ENCODE measurements around the gene TCF12. TPM values are rescaled to one million over a fixed set of nuclear protein-coding genes. Genes with fewer than 3 reads are reported as not detected.
"Not testable (repeated sequence)": the region's sequence is repeated elsewhere in the genome, so short reads cannot be mapped to it uniquely, and the experiment has no call there.

The TCF12 gene
- total and polyA plus RNA-seq, 2 donors (not counting 3 experiments of a cell fraction or from before 2014, with no cell fraction given): 72.1 to 133 TPM

DNA sequence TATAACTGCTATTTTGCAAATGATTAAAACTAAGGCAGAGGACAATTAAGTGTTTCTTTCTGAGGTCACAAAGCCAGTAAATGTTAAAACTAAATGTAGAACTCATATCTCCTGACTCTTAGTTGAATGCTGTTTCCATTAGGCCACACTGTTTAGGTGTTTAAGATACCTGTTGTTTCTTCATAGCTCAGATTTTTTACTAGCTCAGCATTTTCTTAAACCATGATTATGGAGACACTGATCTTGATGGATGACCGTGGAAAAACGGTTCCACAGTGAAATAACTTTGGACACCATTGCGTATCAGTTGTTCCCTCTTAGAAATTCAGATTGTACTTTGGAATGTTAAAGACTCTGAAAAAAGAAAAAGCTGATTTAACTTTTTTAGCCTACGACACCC lies 177.5 kb downstream of the TCF12 start:
- ChIA-PET CTCF (interaction anchor here (2.9 kb wide), 1 partner anchor 17 kb away, joined by 12 read pairs; no protein-coding TSS in a partner anchor), POLR2A (no interaction called here)
- no peak overlapping the region for H3K9ac ChIP-seq (replicated peaks; ENCODE audit: extremely low read depth, insufficient read depth, low read length)
- no peaks in the 10 kb centered on the region for H3K36me3 ChIP-seq (ENCODE audit: control insufficient read depth in 2 of 2, extremely low read depth in 1 of 2, insufficient read depth in 2 of 2, low read length in 2 of 2)
- no peaks in the 10 kb centered on the region for H3K9me3 ChIP-seq (replicated peaks; ENCODE audit: control insufficient read depth, insufficient read depth, low read length)
- dilution Hi-C loops (cut with MboI; ENCODE audit: extremely low pct_ligation_motif_present, low sequenced_read_pairs): no loop called here
- no TSS peak for BruUV-seq (replicated peaks)
- H3K27me3 ChIP-seq (ENCODE audit: control insufficient read depth in 2 of 2, insufficient read depth in 2 of 2, low read length in 2 of 2): no peaks in the 10 kb centered on the region
- H4K20me1 ChIP-seq (replicated peaks; ENCODE audit: control insufficient read depth, extremely low read depth, insufficient read depth, low read length): no peaks in the 10 kb centered on the region
- H2AFZ ChIP-seq (ENCODE audit: low read depth, low read length): no peak overlapping the region
- H3K9me1 ChIP-seq (replicated peaks; ENCODE audit: control insufficient read depth, extremely low read depth, insufficient read depth, low read length): no peaks in the 10 kb centered on the region
- no peak overlapping the region for H3K4me2 ChIP-seq (ENCODE audit: insufficient read depth, low read length)
- peaks cover 31% of the 10 kb centered on the region for H3K79me2 ChIP-seq (ENCODE audit: control insufficient read depth, insufficient read depth, low read length)
- no peak for DNase-seq (ENCODE audit: low read depth, low spot score)
- H3K4me1 ChIP-seq (ENCODE audit: control insufficient read depth, extremely low read depth, insufficient read depth, low read length): peaks cover 10% of the 10 kb centered on the region
- no peak for FAIRE-seq
- H3K27ac ChIP-seq (ENCODE audit: insufficient read depth, low read depth, low read length): no peak overlapping the region
- TF ChIP-seq MYC (IDR thresholded peaks at IDR 0.05; ENCODE audit: low read depth, low read length) (no peak), JUN (IDR thresholded peaks at IDR 0.05; ENCODE audit: borderline replicate concordance, insufficient read depth, insufficient read length, low read depth) (no peak), POLR2A (IDR thresholded peaks at IDR 0.05; ENCODE audit: low read depth, low read length) (no peak)
- TF ChIP-seq, protein P1, sequence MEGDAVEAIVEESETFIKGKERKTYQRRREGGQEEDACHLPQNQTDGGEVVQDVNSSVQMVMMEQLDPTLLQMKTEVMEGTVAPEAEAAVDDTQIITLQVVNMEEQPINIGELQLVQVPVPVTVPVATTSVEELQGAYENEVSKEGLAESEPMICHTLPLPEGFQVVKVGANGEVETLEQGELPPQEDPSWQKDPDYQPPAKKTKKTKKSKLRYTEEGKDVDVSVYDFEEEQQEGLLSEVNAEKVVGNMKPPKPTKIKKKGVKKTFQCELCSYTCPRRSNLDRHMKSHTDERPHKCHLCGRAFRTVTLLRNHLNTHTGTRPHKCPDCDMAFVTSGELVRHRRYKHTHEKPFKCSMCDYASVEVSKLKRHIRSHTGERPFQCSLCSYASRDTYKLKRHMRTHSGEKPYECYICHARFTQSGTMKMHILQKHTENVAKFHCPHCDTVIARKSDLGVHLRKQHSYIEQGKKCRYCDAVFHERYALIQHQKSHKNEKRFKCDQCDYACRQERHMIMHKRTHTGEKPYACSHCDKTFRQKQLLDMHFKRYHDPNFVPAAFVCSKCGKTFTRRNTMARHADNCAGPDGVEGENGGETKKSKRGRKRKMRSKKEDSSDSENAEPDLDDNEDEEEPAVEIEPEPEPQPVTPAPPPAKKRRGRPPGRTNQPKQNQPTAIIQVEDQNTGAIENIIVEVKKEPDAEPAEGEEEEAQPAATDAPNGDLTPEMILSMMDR (IDR thresholded peaks at IDR 0.05; ENCODE audit: extremely low read depth in 1 of 2, insufficient read depth in 1 of 2, low read depth in 1 of 2, low read length in 2 of 2): no peak
- TF ChIP-seq, protein P2, sequence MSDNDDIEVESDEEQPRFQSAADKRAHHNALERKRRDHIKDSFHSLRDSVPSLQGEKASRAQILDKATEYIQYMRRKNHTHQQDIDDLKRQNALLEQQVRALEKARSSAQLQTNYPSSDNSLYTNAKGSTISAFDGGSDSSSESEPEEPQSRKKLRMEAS (IDR thresholded peaks at IDR 0.05; ENCODE audit: insufficient read depth, insufficient read length): no peak
- intact Hi-C loops (cut with micrococcal nuclease): no loop called here
- H3K4me3 ChIP-seq (replicated peaks in 1 of 3; ENCODE audit: insufficient read depth in 1 of 3, low read depth in 1 of 3, low read length in 3 of 3): no peak overlapping the region

- BruUV-seq (replicated peaks): no TSS peak
- no peak overlapping the region for H3K4me3 ChIP-seq (replicated peaks in 1 of 3; ENCODE audit: insufficient read depth in 1 of 3, low read depth in 1 of 3, low read length in 3 of 3)
Measured at GRCh38 chr15:57097246-57097645, 178.8 kb downstream of the TCF12 start.

DNA sequence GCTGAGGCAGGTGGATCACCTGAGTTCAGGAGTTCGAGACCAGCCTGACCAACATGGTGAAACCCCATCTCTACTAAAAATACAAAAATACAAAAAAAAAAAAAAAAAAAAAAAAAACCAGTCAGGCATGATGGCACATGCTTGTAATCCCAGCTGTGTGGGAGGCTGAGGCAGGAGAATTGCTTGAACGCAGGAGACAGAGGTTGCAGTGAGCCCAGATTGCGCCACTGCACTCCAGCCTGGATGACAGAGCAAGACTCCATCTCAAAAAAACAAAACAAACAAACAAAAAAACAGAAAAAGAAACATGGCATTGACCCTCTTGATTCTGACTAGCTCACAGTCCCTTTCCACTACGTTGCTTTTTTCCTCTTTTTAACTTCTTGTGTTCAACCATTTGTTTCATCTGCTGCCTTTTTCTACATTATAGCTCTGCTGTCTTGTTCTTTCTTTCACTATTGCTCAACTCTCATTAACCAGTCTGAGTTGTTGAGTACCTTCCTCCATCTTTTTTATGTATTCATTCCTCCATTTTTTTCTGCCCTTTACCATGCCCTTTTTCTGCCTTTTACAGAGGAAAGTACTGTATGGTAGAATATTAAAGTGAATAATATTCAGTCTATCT lies 179.6 kb downstream of the TCF12 start:
- CTCF ChIA-PET: interaction anchor here (0.7 to 1.0 kb wide), 3 partner anchors 13 to 41 kb away, joined by 3 read pairs; no protein-coding TSS in a partner anchor
- POLR2A ChIA-PET: interaction anchor here (0.6 kb wide), 1 partner anchor 603 kb away, joined by 6 read pairs; no protein-coding TSS in a partner anchor
- H3K36me3 ChIP-seq (ENCODE audit: control insufficient read depth in 2 of 2, extremely low read depth in 1 of 2, insufficient read depth in 2 of 2, low read length in 2 of 2); H3K4me2 ChIP-seq (ENCODE audit: insufficient read depth, low read length); intact Hi-C loops (cut with micrococcal nuclease); H3K9me1 ChIP-seq (replicated peaks; ENCODE audit: control insufficient read depth, extremely low read depth, insufficient read depth, low read length); H3K4me1 ChIP-seq (ENCODE audit: control insufficient read depth, extremely low read depth, insufficient read depth, low read length); BruUV-seq (replicated peaks); FAIRE-seq; dilution Hi-C loops (cut with MboI; ENCODE audit: extremely low pct_ligation_motif_present, low sequenced_read_pairs); H3K27me3 ChIP-seq (ENCODE audit: control insufficient read depth in 2 of 2, insufficient read depth in 2 of 2, low read length in 2 of 2); H3K4me3 ChIP-seq (replicated peaks in 1 of 3; ENCODE audit: insufficient read depth in 1 of 3, low read depth in 1 of 3, low read length in 3 of 3); H2AFZ ChIP-seq (ENCODE audit: low read depth, low read length); H3K9ac ChIP-seq (replicated peaks; ENCODE audit: extremely low read depth, insufficient read depth, low read length); H3K27ac ChIP-seq (ENCODE audit: insufficient read depth, low read depth, low read length); H4K20me1 ChIP-seq (replicated peaks; ENCODE audit: control insufficient read depth, extremely low read depth, insufficient read depth, low read length); H3K9me3 ChIP-seq (replicated peaks; ENCODE audit: control insufficient read depth, insufficient read depth, low read length); DNase-seq (ENCODE audit: low read depth, low spot score): not testable (repeated sequence)
- peaks cover 31% of the 10 kb centered on the region for H3K79me2 ChIP-seq (ENCODE audit: control insufficient read depth, insufficient read depth, low read length)

More at GRCh38 chr15:57097246-57097645, 178.8 kb downstream of the TCF12 start:
- Histone ChIP-seq H3K27me3 (ENCODE audit: control insufficient read depth in 2 of 2, insufficient read depth in 2 of 2, low read length in 2 of 2) (no peaks in the 10 kb centered on the region), H3K27ac (ENCODE audit: insufficient read depth, low read depth, low read length) (no peak overlapping the region), H2AFZ (ENCODE audit: low read depth, low read length) (no peak overlapping the region), H3K9me3 (replicated peaks; ENCODE audit: control insufficient read depth, insufficient read depth, low read length) (no peaks in the 10 kb centered on the region), H3K4me1 (ENCODE audit: control insufficient read depth, extremely low read depth, insufficient read depth, low read length) (peaks cover 10% of the 10 kb centered on the region), H3K4me2 (ENCODE audit: insufficient read depth, low read length) (no peak overlapping the region), H3K9ac (replicated peaks; ENCODE audit: extremely low read depth, insufficient read depth, low read length) (no peak overlapping the region), H3K9me1 (replicated peaks; ENCODE audit: control insufficient read depth, extremely low read depth, insufficient read depth, low read length) (peaks cover 4% of the 10 kb centered on the region), H4K20me1 (replicated peaks; ENCODE audit: control insufficient read depth, extremely low read depth, insufficient read depth, low read length) (no peaks in the 10 kb centered on the region), H3K36me3 (ENCODE audit: control insufficient read depth in 2 of 2, extremely low read depth in 1 of 2, insufficient read depth in 2 of 2, low read length in 2 of 2) (no peaks in the 10 kb centered on the region), H3K79me2 (ENCODE audit: control insufficient read depth, insufficient read depth, low read length) (peaks cover 34% of the 10 kb centered on the region)
- no peak for FAIRE-seq
- POLR2A ChIA-PET: no interaction called here
- intact Hi-C loops (cut with micrococcal nuclease) (no loop called here), dilution Hi-C loops (cut with MboI; ENCODE audit: extremely low pct_ligation_motif_present, low sequenced_read_pairs) (no loop called here)
- no peak for TF ChIP-seq JUN (IDR thresholded peaks at IDR 0.05; ENCODE audit: borderline replicate concordance, insufficient read depth, insufficient read length, low read depth)
- TF ChIP-seq GATA2 (IDR thresholded peaks at IDR 0.05; ENCODE audit: insufficient read depth, insufficient read length, low read depth, low read length): no peak
- CTCF ChIA-PET: interaction anchor here (0.8 to 1.0 kb wide), 2 partner anchors 40 to 41 kb away, joined by 3 read pairs; no protein-coding TSS in a partner anchor
- no peak for DNase-seq (ENCODE audit: low read depth, low spot score)
